GM12878 (cell line): Measurements from ENCODE around the gene CCDC71L. TPM values are rescaled to one million over a fixed set of nuclear protein-coding genes. Genes with fewer than 3 reads are reported as not detected.

Experiments
- ASH2L ChIP-seq: fragments of 300-600, 200-600 bp; sonication (generic); IDR thresholded peaks from 2 replicates; pipeline ENCODE4 v1.6.1; 2017; ENCODE audit warnings: low read depth, mild to moderate bottlenecking, borderline replicate concordance
- ATF2 ChIP-seq: IDR thresholded peaks from 2 replicates; pipeline ENCODE4 v1.6.1; 2012; ENCODE audit warnings: low read length, inconsistent platforms
- CBX3 ChIP-seq: fragments of 200-600 bp; sonication (generic); IDR thresholded peaks from 2 replicates; pipeline ENCODE4 v1.6.1; 2016; ENCODE audit warnings: low read depth, borderline replicate concordance
- CBX5 ChIP-seq: sonication (generic); IDR thresholded peaks from 2 replicates; pipeline ENCODE4 v1.6.1; 2016; ENCODE audit warnings: low read depth, moderate library complexity, mild to moderate bottlenecking, inconsistent platforms
- CREM ChIP-seq: IDR thresholded peaks from 2 replicates; pipeline ENCODE4 v1.6.1; 2014; ENCODE audit warnings: antibody characterized with exemption, low read depth
- DPF2 ChIP-seq: fragments of 450-650 bp; IDR thresholded peaks from 2 replicates; pipeline ENCODE4 v1.6.1; 2017; ENCODE audit warnings: mild to moderate bottlenecking
- EED ChIP-seq: sonication (generic); IDR thresholded peaks from 2 replicates; pipeline ENCODE4 v1.6.1; 2016; ENCODE audit warnings: antibody characterized with exemption, low read depth
- FOXK2 ChIP-seq: fragments of 450-650 bp; IDR thresholded peaks from 2 replicates; pipeline ENCODE4 v1.6.1; 2017; ENCODE audit warnings: mild to moderate bottlenecking, moderate library complexity
- HDAC6 ChIP-seq: fragments of 200-600 bp; sonication (generic); IDR thresholded peaks from one replicate; pipeline ENCODE4 v1.8.0; 2017; ENCODE audit warnings: antibody characterized with exemption; ENCODE audit not compliant: unreplicated experiment
- IKZF1 ChIP-seq: fragments of 450-650 bp; conservative IDR thresholded peaks from 2 replicates; pipeline ENCODE4 v1.6.1; 2017; ENCODE audit warnings: antibody characterized with exemption, mild to moderate bottlenecking
- JUNB ChIP-seq: IDR thresholded peaks from 2 replicates; pipeline ENCODE4 v1.6.1; 2016; ENCODE audit warnings: antibody characterized with exemption, mild to moderate bottlenecking
- MEF2A ChIP-seq: IDR thresholded peaks from 2 replicates; pipeline ENCODE4 v1.6.1; 2011; ENCODE audit warnings: low read depth, mild to moderate bottlenecking, low read length, moderate library complexity; ENCODE audit not compliant: insufficient read depth
- NR2C1 ChIP-seq: fragments of 450-650 bp; IDR thresholded peaks from 2 replicates; pipeline ENCODE4 v1.6.1; 2017; ENCODE audit warnings: antibody characterized with exemption, mild to moderate bottlenecking, moderate library complexity
- PAX5 ChIP-seq: IDR thresholded peaks from 2 replicates; pipeline ENCODE4 v1.6.1; 2011; ENCODE audit warnings: low read depth, low read length, borderline replicate concordance
- SIX5 ChIP-seq: IDR thresholded peaks from 2 replicates; pipeline ENCODE4 v1.6.1; 2011; ENCODE audit warnings: mild to moderate bottlenecking, low read depth, low read length, moderate library complexity; ENCODE audit not compliant: severe bottlenecking
- SUPT20H ChIP-seq: IDR thresholded peaks from 2 replicates; pipeline ENCODE4 v1.6.1; 2011; ENCODE audit warnings: low read depth, mild to moderate bottlenecking, low read length, moderate library complexity, borderline replicate concordance; ENCODE audit not compliant: control insufficient read depth
- ZBTB11 ChIP-seq: fragments of 450-650 bp; formaldehyde crosslinking; IDR thresholded peaks from 2 replicates; pipeline ENCODE4 v1.5.0; 2022; ENCODE audit warnings: mild to moderate bottlenecking, missing genetic modification characterization
- polyA plus RNA-seq, 11 experiments: library from polyadenylated mRNA; depleted of rRNA in 4 of 11; unstranded in 6 of 11; stranded (reverse) in 5 of 11; fragments of >200 nt; fragmentation: Nextera tagmentation in 4 of 11; fragmentation: Illumina TruSeq in 1 of 11; extraction: Ambion mirVana in 4 of 11; extraction: Trizol in 1 of 11; gene quantifications; 1 replicate in 1 of 11; 2 replicates in 10 of 11; pipeline versions ENCODE4 v1.2.1 to v1.2.3, GENCODE V29; 2011 to 2016; ENCODE audit warnings: inconsistent platforms in 2 of 11, missing spikeins in 2 of 11, low read depth in 1 of 11
- total RNA-seq, 4 experiments: library from RNA; depleted of rRNA in 3 of 4; stranded (reverse); fragments of >200 nt in 3 of 4; fragmentation: Illumina TruSeq in 1 of 4; extraction: Trizol in 1 of 4; gene quantifications; 2 replicates each; pipeline versions ENCODE4 v1.2.1 to v1.2.3, GENCODE V29; 2013 to 2021
- TF ChIP-seq, protein P1 (sequence below): fragments of 450-650 bp; IDR thresholded peaks from 2 replicates; pipeline ENCODE4 v1.6.1; 2017; ENCODE audit warnings: mild to moderate bottlenecking, moderate library complexity
- TF ChIP-seq, protein P2 (sequence below): fragments of 450-650 bp; IDR thresholded peaks from 2 replicates; pipeline ENCODE4 v1.6.1; 2016; ENCODE audit warnings: mild to moderate bottlenecking

Gene CCDC71L
- total and polyA plus RNA-seq, 10 of the 15 experiments (the other 5 are each of a cell fraction or from before 2014, with no cell fraction given) = 1.1 to 20.7 (median 3.8) TPM

DNA sequence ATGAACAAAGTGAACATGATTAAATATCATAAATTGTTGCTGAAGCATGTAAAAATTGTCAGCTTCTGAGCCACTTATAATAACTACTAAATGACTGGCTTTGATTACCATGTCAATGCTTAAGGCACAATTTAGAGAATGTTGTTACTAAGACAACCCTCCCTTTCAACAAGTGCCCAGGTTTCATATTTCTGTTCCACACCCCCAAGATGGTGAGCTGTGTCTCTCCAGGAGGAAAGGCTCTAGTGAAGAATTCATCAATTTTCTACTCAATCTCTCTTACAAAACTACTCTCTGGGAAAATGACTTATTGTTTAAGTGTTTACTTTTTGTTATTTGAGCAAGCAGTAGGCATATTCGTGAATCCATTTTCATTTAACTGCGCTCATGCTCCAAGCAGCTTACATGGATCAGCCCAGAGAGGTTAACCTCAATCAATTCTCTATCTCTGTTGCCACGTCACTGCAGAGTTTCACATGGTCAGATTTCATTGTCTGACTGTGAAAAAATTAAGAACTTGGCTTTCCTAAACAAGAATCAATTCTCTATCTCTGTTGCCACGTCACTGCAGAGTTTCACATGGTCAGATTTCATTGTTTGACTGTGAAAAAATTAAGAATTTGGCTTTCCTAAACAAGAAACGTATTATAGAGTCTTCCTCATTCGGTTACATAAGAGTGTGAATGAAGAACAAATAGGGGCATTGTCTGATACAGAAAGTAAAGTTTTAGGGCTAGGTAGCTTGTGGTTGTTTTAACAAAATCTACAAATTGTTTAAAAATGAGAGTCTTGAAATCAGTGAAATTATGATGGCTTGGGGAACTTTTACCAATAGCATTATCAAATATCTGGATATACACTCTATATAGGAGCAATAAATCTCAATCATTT lies 49.7 kb downstream of the CCDC71L start (continued):
- TF ChIP-seq ZBTB11 (CRISPR knock-in tag) (no peak), CBX3 (no peak), ASH2L (no peak), HDAC6 (no peak), MEF2A (no peak), ATF2 (no peak; the same call in 1 of the 2 replicates), CREM (peak; percentile 26; the same call in 1 of the 2 replicates), FOXK2 (no peak), CBX5 (no peak), PAX5 (peak; percentile 38; the same call in 1 of the 2 replicates), SUPT20H (no peak), NR2C1 (no peak), DPF2 (0 out of 2 replicates have a peak, but pooled peaks have one; percentile 39), JUNB (no peak), SIX5 (no peak), IKZF1 (peak; percentile 60), EED (no peak)
- TF ChIP-seq, protein P1, sequence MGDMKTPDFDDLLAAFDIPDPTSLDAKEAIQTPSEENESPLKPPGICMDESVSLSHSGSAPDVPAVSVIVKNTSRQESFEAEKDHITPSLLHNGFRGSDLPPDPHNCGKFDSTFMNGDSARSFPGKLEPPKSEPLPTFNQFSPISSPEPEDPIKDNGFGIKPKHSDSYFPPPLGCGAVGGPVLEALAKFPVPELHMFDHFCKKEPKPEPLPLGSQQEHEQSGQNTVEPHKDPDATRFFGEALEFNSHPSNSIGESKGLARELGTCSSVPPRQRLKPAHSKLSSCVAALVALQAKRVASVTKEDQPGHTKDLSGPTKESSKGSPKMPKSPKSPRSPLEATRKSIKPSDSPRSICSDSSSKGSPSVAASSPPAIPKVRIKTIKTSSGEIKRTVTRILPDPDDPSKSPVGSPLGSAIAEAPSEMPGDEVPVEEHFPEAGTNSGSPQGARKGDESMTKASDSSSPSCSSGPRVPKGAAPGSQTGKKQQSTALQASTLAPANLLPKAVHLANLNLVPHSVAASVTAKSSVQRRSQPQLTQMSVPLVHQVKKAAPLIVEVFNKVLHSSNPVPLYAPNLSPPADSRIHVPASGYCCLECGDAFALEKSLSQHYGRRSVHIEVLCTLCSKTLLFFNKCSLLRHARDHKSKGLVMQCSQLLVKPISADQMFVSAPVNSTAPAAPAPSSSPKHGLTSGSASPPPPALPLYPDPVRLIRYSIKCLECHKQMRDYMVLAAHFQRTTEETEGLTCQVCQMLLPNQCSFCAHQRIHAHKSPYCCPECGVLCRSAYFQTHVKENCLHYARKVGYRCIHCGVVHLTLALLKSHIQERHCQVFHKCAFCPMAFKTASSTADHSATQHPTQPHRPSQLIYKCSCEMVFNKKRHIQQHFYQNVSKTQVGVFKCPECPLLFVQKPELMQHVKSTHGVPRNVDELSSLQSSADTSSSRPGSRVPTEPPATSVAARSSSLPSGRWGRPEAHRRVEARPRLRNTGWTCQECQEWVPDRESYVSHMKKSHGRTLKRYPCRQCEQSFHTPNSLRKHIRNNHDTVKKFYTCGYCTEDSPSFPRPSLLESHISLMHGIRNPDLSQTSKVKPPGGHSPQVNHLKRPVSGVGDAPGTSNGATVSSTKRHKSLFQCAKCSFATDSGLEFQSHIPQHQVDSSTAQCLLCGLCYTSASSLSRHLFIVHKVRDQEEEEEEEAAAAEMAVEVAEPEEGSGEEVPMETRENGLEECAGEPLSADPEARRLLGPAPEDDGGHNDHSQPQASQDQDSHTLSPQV = peak; percentile 49; the same call in 1 of the 2 replicates
- TF ChIP-seq, protein P2, sequence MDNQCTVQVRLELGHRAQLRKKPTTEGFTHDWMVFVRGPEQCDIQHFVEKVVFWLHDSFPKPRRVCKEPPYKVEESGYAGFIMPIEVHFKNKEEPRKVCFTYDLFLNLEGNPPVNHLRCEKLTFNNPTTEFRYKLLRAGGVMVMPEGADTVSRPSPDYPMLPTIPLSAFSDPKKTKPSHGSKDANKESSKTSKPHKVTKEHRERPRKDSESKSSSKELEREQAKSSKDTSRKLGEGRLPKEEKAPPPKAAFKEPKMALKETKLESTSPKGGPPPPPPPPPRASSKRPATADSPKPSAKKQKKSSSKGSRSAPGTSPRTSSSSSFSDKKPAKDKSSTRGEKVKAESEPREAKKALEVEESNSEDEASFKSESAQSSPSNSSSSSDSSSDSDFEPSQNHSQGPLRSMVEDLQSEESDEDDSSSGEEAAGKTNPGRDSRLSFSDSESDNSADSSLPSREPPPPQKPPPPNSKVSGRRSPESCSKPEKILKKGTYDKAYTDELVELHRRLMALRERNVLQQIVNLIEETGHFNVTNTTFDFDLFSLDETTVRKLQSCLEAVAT = no peak
